ENCODE measurements around the gene BRD3.

GRCh38 chr9:134040781-134041648 lies 26.8 kb downstream of the BRD3 start:
- no peak for TF ChIP-seq CTCF (IDR thresholded peaks at IDR 0.05; ENCODE audit: low read depth, low read length)
- TF ChIP-seq EZH2phosphoT487 (IDR thresholded peaks at IDR 0.05; ENCODE audit: low read depth) = no peak
